Naive thymus-derived CD8-positive, alpha-beta T cell (primary cell): Measurements from ENCODE around the gene IFTAP. TPM values are rescaled to one million over a fixed set of nuclear protein-coding genes. Genes with fewer than 3 reads are reported as not detected.
A peak's percentile ranks its signal among the peaks of the same experiment; 100 is the strongest.

ENCODE experiments used
- ATAC-seq, 2 donors: fragments of 150-1000 bp; cut with Tn5 transposase in 1 of 2; sonication (Bioruptor Pico), chemical (Tn5 transposase) in 1 of 2; 1 replicate in 1 of 2; 2 replicates in 1 of 2; pipeline ENCODE4 v1.10.0; 2021; ENCODE audit warnings: mild to moderate bottlenecking in 2 of 2, moderate library complexity in 2 of 2
- POLR2A ChIA-PET: fragments of 350-600 bp; sonication (Branson Sonifier 250); formaldehyde crosslinking; loops from one replicate; lab custom pipeline; 2021; ENCODE audit warnings: antibody characterized with exemption; lab: Charles Lee
- DNase-seq, 10 donors: peaks; one replicate each; pipeline versions ENCODE4 v3.0.0 to v3.0.0-alpha.2; 2020 to 2022
- H3K27ac Mint-ChIP-seq, 10 donors: one replicate each; pipeline ENCODE4 v1.8.0; 2020 to 2022; ENCODE audit warnings: mild to moderate bottlenecking in 10 of 10, mixed read lengths in 10 of 10, moderate library complexity in 4 of 10, inconsistent platforms in 1 of 10
- H3K27me3 Mint-ChIP-seq, 5 donors: one replicate each; pipeline ENCODE4 v1.8.0; 2021 to 2022; ENCODE audit warnings: mixed read lengths in 5 of 5
- H3K36me3 Mint-ChIP-seq, 3 donors: one replicate each; pipeline ENCODE4 v1.8.0; 2020 to 2022; ENCODE audit warnings: mixed read lengths in 3 of 3, mild to moderate bottlenecking in 2 of 3, inconsistent platforms in 1 of 3
- H3K4me1 Mint-ChIP-seq, 4 donors: one replicate each; pipeline ENCODE4 v1.8.0; 2021 to 2022; ENCODE audit warnings: mixed read lengths in 4 of 4
- H3K4me3 Mint-ChIP-seq, 10 donors: one replicate each; pipeline ENCODE4 v1.8.0; 2020 to 2022; ENCODE audit warnings: mild to moderate bottlenecking in 10 of 10, mixed read lengths in 10 of 10, moderate library complexity in 6 of 10, inconsistent platforms in 1 of 10
- H3K9me3 Mint-ChIP-seq, 9 donors: one replicate each; pipeline ENCODE4 v1.8.0; 2020 to 2022; ENCODE audit warnings: mixed read lengths in 9 of 9, mild to moderate bottlenecking in 3 of 9, inconsistent platforms in 1 of 9, moderate library complexity in 1 of 9
- polyA plus RNA-seq, 3 donors: library from polyadenylated mRNA; unstranded; fragments of 300-500 nt; fragmentation: Illumina TruSeq; gene quantifications; one replicate each; pipeline ENCODE4 v1.2.3, GENCODE V29; 2021
- total RNA-seq, 8 experiments: library from RNA in 2 of 8; stranded (reverse) in 2 of 8; gene quantifications; one replicate each; pipeline ENCODE4 v1.2.3 and lab custom pipeline; 2021 to 2026

Gene IFTAP
- total and polyA plus RNA-seq, 5 experiments from 2014 or later = 2.4 to 4.7 (median 2.7) TPM

DNA sequence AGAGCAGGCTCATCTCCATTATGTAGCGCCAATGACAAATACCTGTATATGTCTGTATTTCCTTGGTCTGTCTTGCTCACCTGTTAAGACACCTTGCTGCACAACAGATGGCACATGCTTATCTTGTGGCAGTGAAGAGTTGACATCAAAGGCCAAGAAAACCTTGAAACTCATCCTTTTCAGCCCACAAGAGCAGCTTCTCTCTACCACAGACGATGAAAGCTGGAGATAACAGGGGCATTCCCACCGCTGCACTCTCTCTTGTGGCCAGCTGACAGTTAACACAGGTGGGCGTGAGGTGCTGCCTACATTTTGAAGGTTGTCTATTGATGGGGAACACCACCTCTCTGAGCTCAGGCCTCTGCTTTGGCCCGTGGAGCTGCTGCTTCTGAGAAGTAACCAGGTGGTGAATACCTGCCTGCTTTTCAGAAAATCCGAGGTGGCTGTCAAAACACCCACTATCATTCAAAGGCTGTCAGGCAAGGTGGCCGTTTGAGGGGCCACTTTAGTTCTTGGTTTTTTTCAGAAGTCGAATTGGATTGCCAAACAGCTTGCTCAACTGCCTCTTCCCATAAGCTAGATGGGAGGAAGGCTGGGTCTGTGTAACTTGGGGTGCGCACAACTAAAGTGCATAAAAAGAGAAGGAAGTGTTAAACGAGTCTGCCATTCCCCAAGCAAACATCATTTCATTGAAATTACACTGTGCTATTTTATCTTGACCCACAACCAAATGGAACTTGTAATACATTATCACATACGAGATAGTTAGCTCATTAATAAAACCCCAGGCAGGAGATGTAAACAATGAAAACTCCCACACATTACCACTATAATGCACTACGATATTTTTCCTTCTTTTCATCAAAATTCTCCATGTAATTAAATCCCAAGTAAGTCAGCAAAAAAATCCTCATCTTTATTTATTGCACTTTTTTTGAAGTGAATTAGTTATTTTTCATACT lies 90.8 kb downstream of the IFTAP start:
- Mint-ChIP-seq H3K9me3 (peaks cover 0 to 11% (median 5%) of the 10 kb centered on the region in 9 donors), H3K36me3 (peaks cover 0 to 5% (median 0%) of the 10 kb centered on the region in 3 donors), H3K4me3 (peak overlapping the region in 2 of 10 donors; percentile 18 to 24), H3K27ac (peak overlapping the region in 2 of 10 donors; percentile 24 to 56), H3K4me1 (peaks cover 8 to 25% (median 14%) of the 10 kb centered on the region in 4 donors), H3K27me3 (peaks cover 32 to 71% (median 47%) of the 10 kb centered on the region in 5 donors)
- POLR2A ChIA-PET = interaction anchor here (0.6 kb wide), 1 partner anchor 375 kb away, joined by 6 read pairs; no protein-coding TSS in a partner anchor
- DNase-seq = peak; percentile 3 to 86 (median 59)
- ATAC-seq = peak; percentile 93 to 95

DNA sequence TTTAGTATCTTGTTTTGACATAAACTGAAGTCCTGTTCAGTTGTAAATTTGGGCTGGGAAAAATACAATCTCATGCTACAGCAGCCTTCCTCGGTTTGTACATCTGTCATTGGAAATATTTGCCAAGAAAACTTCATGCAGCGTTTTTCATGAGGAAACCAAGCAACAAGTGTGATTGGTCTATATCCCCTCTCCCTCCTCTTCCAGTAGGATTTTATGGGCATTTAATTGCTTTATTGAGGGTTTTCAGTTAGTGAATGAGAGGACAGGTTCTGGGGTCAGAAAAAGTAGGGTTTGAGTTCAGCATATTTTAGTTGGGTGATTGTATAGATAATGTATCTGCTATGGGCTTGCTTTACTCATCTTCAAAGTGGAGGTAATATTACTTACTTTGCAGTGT lies 93.8 kb downstream of the IFTAP start:
- POLR2A ChIA-PET = no interaction called here
- no peaks in the 10 kb centered on the region for H3K36me3 Mint-ChIP-seq
- peaks cover 0 to 10% (median 0%) of the 10 kb centered on the region in 9 donors for H3K9me3 Mint-ChIP-seq
- H3K4me1 Mint-ChIP-seq = peaks cover 8 to 25% (median 14%) of the 10 kb centered on the region in 4 donors
- DNase-seq (no peak), ATAC-seq (no peak)
- peaks cover 22 to 63% (median 33%) of the 10 kb centered on the region in 5 donors for H3K27me3 Mint-ChIP-seq
- no peak overlapping the region for H3K4me3 Mint-ChIP-seq
- no peak overlapping the region for H3K27ac Mint-ChIP-seq

DNA sequence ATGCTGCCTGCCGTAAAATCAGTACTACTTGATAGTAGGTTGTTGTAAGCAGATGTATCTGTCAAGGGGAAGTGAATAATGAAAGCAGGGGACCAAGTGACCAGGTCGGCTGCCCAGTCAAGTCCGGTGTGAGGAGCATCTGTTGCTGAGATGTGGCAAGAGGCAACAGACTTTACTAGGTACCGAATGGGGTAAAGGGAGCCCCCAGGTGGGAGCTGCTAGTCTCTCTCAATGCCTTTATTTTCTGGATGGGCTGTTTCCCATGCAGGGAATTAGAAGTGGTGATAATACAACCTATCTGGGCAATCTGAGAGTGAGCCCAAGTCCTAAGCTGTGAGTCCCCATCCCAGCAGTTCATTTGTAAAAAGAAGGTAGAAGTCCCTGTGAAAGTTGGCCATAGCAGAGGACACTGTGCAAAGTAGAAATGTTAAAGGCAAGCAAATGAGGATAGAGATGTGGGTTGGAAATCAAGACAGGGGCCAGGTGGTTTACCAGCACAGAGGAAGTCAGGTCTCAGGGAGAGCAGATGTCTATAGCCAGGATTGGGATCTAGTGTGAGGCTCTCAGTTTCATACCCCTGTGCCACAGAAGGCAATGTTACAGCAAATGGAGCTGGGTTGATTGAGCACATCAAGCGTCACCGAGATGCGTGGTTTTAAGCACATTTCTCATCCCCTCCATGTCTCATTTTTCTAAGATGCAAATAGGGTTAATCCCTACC lies 94.4 kb downstream of the IFTAP start:
- DNase-seq (no peak), ATAC-seq (no peak)
- H3K27me3 Mint-ChIP-seq = peaks cover 26 to 69% (median 34%) of the 10 kb centered on the region in 5 donors
- no peak overlapping the region for H3K4me3 Mint-ChIP-seq
- no peak overlapping the region for H3K27ac Mint-ChIP-seq
- POLR2A ChIA-PET = no interaction called here
- H3K9me3 Mint-ChIP-seq = peaks cover 0 to 10% (median 0%) of the 10 kb centered on the region in 9 donors
- no peaks in the 10 kb centered on the region for H3K36me3 Mint-ChIP-seq
- peaks cover 8 to 25% (median 14%) of the 10 kb centered on the region in 4 donors for H3K4me1 Mint-ChIP-seq

DNA sequence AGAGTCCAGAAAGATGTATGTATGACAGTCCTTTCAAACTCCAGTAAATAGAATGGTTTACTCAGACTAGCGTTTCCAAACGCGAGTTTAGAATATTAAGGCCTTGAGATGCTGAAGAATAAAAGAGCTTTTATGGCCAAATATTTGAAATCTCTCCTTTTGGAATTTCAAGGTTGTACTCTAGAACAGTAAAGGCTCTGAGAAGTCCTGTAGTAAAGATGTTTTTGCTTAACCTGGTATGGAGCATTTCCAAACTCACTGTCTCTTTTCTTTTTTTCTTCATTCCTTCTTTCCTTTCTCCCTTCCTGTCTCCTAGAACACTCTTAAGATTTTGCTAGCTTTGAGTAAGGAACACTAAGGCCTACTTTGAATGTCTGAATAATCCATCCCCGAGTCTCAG lies 95.1 kb downstream of the IFTAP start:
- peaks cover 8 to 22% (median 11%) of the 10 kb centered on the region in 4 donors for H3K4me1 Mint-ChIP-seq
- H3K27ac Mint-ChIP-seq = no peak overlapping the region
- POLR2A ChIA-PET = no interaction called here
- no peaks in the 10 kb centered on the region for H3K36me3 Mint-ChIP-seq
- ATAC-seq (no peak), DNase-seq (no peak)
- H3K4me3 Mint-ChIP-seq = no peak overlapping the region
- H3K27me3 Mint-ChIP-seq = peaks cover 26 to 72% (median 36%) of the 10 kb centered on the region in 5 donors
- H3K9me3 Mint-ChIP-seq = peaks cover 0 to 10% (median 0%) of the 10 kb centered on the region in 9 donors

DNA sequence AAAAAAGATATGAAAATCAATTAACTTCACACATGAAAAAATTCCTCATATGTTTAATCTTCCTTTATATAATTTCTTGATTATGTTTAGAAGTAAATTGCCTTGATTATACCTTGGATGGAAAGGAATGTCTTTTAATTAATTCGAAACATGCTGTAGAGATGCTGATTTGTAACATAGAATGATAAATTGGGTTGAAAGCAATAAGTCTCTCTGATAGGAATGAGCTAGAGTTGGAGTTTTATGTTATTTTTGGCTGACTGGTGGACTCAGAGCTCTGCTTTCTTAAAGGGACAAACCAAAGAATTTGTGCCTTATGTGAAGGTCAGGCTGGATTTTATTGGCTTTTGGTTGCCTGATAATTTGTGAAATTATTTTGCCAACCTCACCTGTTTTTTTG lies 98.4 kb downstream of the IFTAP start:
- peaks cover 23 to 71% (median 37%) of the 10 kb centered on the region in 5 donors for H3K27me3 Mint-ChIP-seq
- POLR2A ChIA-PET = no interaction called here

DNA sequence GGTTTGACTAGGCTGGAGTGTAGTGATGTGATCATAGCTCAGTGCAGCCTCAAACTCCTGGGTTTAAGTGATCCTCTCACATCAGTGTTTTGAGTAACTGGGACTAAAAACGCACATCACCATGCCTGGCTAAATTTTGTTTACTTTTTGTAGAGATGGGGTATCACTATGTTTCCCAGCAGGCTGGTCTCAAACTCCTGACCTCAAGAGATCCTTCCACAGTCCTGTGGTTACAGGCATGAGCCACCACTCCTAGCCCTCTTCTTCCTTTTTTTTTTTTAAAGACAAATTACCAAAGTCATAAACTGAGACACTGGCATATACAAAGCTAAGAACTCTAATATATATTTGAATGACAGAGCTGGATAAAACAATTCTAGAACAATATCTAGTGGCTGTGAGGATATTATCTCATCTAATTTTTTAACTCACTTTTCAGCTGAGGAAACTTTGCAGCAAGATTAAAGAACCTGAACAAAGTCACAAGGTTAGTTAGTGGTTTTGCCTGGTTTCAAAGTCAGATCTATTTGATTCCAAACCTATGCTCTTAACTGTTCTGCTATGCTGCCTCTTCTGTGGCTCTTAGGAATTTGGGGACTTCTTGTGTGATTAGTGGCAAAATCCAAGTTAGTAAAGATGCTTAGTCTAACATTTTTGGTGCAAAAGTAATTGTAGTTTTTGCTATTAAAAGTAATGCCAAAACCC lies 99.0 kb downstream of the IFTAP start:
- H3K9me3 Mint-ChIP-seq = no peaks in the 10 kb centered on the region
- peaks cover 23 to 68% (median 36%) of the 10 kb centered on the region in 5 donors for H3K27me3 Mint-ChIP-seq
- H3K4me3 Mint-ChIP-seq = no peak overlapping the region
- no peak for DNase-seq
- H3K36me3 Mint-ChIP-seq = no peaks in the 10 kb centered on the region
- POLR2A ChIA-PET = no interaction called here
- H3K4me1 Mint-ChIP-seq = peaks cover 0 to 2% (median 0%) of the 10 kb centered on the region in 4 donors
- no peak overlapping the region for H3K27ac Mint-ChIP-seq
- ATAC-seq = no peak

More for the DNA sequence above, 98.4 kb downstream of the IFTAP start:
- Mint-ChIP-seq H3K36me3 (no peaks in the 10 kb centered on the region), H3K27ac (no peak overlapping the region), H3K4me1 (peaks cover 0 to 2% (median 0%) of the 10 kb centered on the region in 4 donors), H3K9me3 (no peaks in the 10 kb centered on the region), H3K4me3 (no peak overlapping the region)
- DNase-seq (no peak), ATAC-seq (no peak)

DNA sequence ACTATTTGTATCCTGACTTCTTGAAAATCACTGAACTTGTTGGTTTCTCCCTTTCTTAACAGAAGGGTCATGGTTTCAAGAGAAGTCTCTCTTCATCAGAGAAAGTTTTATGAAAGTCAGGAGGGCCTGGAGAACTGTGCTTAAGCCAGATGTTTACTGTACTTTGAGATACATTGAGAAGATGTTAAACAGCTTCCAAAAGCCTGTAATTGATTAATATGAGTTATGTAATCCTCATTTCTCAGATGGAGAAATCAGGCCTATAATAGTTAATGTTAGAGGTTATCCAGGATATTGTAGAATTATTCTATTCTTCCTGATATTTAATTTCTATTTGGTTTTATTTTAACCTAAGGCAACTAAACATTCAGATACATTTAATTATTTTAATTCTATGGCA lies 100.8 kb downstream of the IFTAP start:
- H3K36me3 Mint-ChIP-seq = no peaks in the 10 kb centered on the region
- H3K27me3 Mint-ChIP-seq = peaks cover 16 to 65% (median 29%) of the 10 kb centered on the region in 5 donors
- H3K4me3 Mint-ChIP-seq = no peak overlapping the region
- no peaks in the 10 kb centered on the region for H3K4me1 Mint-ChIP-seq
- no peak overlapping the region for H3K27ac Mint-ChIP-seq
- ATAC-seq (no peak), DNase-seq (no peak)
- POLR2A ChIA-PET = no interaction called here
- H3K9me3 Mint-ChIP-seq = no peaks in the 10 kb centered on the region

DNA sequence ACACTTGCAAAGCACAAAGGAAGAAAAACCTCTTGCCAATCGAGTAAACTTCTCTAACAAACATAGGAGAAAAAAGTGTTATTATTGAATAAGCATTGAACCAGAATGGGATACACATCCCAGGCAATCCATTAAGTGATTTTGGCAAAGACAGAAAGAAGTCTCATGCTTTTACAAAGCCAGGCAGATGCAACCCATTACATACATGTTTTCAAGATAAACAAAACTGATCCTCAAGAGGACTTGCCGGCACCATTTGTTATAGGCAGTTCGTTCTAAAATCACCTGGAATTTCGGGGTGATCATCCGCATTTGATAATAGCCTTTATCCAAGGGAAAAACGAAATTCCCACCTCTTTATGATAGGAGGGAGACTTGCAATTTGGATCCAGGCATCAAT lies 101.3 kb downstream of the IFTAP start:
- POLR2A ChIA-PET = no interaction called here
- Mint-ChIP-seq H3K27me3 (peaks cover 18 to 65% (median 31%) of the 10 kb centered on the region in 5 donors), H3K36me3 (no peaks in the 10 kb centered on the region), H3K9me3 (no peaks in the 10 kb centered on the region), H3K4me1 (no peaks in the 10 kb centered on the region), H3K4me3 (no peak overlapping the region), H3K27ac (no peak overlapping the region)
- DNase-seq = no peak
- ATAC-seq = no peak

DNA sequence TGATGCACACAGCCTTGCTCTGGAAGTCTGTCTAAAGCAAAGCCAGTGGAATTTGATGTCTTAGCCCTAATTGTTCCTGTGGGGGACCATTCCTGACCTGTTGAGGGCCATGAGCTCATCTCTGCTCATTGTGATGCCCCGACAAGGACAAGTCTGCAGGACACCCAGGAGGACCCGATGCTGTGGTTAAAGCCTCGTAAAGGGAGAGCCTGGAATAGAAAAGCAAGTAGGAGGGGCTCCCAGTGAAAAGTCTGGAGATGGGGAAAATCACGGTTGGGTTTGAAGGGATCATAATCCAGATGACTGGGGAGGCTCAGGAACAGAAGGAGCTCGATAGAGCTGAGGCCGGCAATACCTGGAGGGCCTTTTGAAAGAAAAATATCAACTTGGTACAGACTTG lies 102.2 kb downstream of the IFTAP start:
- ATAC-seq (no peak), DNase-seq (no peak)
- H3K4me1 Mint-ChIP-seq = no peaks in the 10 kb centered on the region
- peaks cover 15 to 65% (median 40%) of the 10 kb centered on the region in 5 donors for H3K27me3 Mint-ChIP-seq
- no peaks in the 10 kb centered on the region for H3K9me3 Mint-ChIP-seq
- POLR2A ChIA-PET = no interaction called here
- no peaks in the 10 kb centered on the region for H3K36me3 Mint-ChIP-seq
- no peak overlapping the region for H3K4me3 Mint-ChIP-seq
- H3K27ac Mint-ChIP-seq = no peak overlapping the region

DNA sequence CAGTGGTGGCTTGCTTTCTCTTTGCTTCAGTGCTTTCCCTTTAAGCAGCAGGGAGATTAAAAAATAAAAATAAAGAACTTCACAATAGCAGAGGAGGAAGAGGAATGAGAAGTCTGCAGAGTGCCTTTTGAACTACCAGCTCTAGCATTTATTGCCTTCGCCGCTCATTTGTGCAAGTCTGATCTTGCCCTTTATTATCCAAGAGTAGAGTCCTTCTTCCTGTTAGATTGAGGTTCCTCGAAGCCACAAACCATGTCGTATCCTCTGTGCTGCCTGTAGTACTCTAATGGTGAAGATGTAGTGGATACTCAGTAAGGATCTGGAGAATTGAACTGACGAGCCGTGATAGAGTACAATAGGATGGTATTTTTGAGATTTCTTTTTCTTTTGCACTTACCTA lies 105.0 kb downstream of the IFTAP start:
- Mint-ChIP-seq H3K4me3 (no peak overlapping the region), H3K27ac (no peak overlapping the region), H3K36me3 (no peaks in the 10 kb centered on the region), H3K9me3 (no peaks in the 10 kb centered on the region), H3K27me3 (peaks cover 9 to 72% (median 46%) of the 10 kb centered on the region in 5 donors), H3K4me1 (no peaks in the 10 kb centered on the region)
- ATAC-seq (no peak), DNase-seq (no peak)
- POLR2A ChIA-PET = no interaction called here

DNA sequence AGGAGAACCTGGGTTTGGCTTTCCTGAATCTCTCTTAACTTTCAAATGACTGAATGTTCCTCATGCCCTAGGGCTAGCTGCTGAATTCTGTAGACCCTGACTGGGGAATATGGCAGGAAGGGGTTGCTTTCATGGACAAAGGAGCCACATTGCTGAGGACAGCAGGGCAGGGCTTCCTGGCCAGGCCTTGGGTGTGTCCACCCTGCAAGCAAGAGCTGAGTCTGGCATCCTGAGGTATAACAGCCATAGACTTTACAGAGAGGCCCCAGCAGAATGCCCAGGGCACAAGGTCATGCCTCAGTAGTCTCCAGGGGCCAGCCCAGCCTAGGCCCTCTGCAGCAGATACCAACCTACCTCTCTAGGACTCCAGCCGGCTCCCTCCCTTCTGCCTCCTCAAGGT lies 105.9 kb downstream of the IFTAP start:
- Mint-ChIP-seq H3K27ac (no peak overlapping the region), H3K4me3 (no peak overlapping the region), H3K4me1 (no peaks in the 10 kb centered on the region), H3K27me3 (peaks cover 9 to 72% (median 44%) of the 10 kb centered on the region in 5 donors), H3K9me3 (no peaks in the 10 kb centered on the region), H3K36me3 (no peaks in the 10 kb centered on the region)
- DNase-seq = no peak
- POLR2A ChIA-PET = no interaction called here
- ATAC-seq = no peak

DNA sequence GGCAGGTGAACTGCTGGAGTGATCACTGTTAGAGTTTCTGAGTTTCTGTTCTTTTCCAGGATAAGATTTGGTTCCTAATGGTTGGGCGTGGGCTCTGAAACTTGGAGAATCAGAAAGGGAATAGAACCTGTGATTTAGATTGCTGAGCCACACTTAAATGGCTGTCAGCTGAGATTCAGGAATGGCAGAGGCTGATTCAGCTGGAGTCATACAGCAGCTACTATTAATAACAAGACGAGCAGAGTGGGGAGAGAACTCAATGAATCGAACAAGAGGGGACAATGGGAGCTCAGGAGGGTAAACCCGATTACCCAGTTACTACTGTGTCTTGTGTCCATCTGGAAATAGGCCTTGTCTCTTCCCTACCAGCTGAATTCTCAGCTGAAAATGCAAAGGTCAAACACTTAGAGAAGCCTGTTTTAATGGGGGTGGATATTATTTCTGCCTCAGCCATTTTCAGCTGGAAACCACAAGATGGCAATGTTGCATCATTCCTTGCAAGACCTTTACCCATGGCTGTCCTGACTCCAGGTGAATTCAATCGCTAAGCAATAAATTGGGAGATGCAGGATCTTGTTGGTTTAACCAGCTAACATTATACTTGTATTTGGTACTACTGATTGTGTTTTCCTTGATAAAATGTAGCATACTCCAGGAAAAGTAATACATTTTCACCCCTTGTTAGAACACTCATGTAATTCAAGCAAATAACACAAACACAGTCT lies 108.2 kb downstream of the IFTAP start:
- DNase-seq = peak in 1 of 10 donors; percentile 10
- Mint-ChIP-seq H3K4me1 (no peaks in the 10 kb centered on the region), H3K9me3 (no peaks in the 10 kb centered on the region), H3K27ac (no peak overlapping the region), H3K36me3 (no peaks in the 10 kb centered on the region), H3K27me3 (peaks cover 8 to 67% (median 41%) of the 10 kb centered on the region in 5 donors), H3K4me3 (no peak overlapping the region)
- ATAC-seq = no peak
- POLR2A ChIA-PET = no interaction called here
